NT2/D1 (cell line): ENCODE results near the gene PARP4.

Experiments used
- SUZ12 ChIP-seq: IDR thresholded peaks from 2 replicates; pipeline ENCODE4 v1.6.1; 2011; ENCODE audit not compliant: insufficient read length, insufficient read depth; ENCODE audit errors: extremely low read depth
- YY1 ChIP-seq: IDR thresholded peaks from 2 replicates; pipeline ENCODE4 v1.6.1; 2011; ENCODE audit not compliant: insufficient read length, insufficient read depth

DNA sequence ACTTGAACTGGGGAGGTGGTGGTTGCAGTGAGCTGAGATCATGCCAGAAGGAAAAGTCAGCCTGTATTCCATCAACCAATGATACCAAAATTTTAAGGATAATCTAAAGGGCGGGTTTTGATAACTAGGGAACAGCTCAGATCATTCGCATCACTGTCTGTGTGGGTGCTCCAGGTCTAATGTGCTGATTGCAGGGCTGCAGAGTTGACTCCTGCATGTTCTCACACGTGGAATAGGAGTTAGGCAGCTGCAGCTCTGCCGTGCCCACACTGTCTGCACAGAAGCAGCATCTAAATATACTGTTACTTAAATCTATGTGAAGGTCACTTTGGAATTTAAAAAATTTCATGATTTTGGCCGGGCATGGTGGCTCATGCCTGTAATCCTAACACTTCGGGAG is 4.3 kb upstream of the PARP4 start:
- TF ChIP-seq YY1 = no peak
- no peak for TF ChIP-seq SUZ12
